Gastrocnemius medialis (tissue), 4 donors: ENCODE measurements around the gene ABCB6.

ENCODE experiments used
- POLR2A ChIP-seq, 2 donors: fragments of 450-650 bp; IDR thresholded peaks; one replicate each; pipeline ENCODE4 v1.6.1; 2017; ENCODE audit warnings: antibody characterized with exemption in 2 of 2, mild to moderate bottlenecking in 2 of 2, moderate library complexity in 2 of 2
- TF ChIP-seq, protein P1 (sequence below), 5 experiments: fragments of 450-650 bp in 3 of 5; fragments of 200-600 bp in 2 of 5; sonication (generic) in 2 of 5; IDR thresholded peaks in 4 of 5; conservative IDR thresholded peaks in 1 of 5; 1 replicate in 4 of 5; 2 replicates in 1 of 5; pipeline ENCODE4 v1.5.1; 2016 to 2019; ENCODE audit warnings: antibody characterized with exemption in 5 of 5, mild to moderate bottlenecking in 3 of 5, moderate library complexity in 3 of 5

DNA sequence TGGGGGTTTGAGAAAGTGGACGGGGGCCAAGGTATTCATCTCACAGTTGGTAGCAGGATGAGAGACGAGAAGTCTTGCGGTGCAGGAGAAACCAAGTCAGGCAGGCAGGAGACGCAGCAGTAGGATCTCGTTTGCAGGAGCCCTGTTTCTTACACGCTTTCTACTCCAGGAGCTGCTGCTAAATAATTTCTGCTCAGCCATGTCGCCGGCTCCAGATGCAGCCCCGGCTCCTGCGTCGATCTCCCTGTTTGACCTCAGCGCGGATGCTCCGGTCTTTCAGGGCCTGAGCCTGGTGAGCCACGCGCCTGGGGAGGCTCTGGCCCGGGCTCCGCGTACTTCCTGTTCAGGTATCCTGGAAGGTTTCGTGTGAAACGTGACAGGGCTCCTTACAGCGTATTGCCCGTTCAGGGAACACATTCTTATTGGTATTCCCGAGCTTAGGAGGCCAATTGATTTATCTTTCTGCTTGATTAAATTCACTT, 11.3 kb upstream of the ABCB6 start:
- TF ChIP-seq POLR2A (IDR thresholded peaks at IDR 0.05), result no peak
- TF ChIP-seq, protein P1, sequence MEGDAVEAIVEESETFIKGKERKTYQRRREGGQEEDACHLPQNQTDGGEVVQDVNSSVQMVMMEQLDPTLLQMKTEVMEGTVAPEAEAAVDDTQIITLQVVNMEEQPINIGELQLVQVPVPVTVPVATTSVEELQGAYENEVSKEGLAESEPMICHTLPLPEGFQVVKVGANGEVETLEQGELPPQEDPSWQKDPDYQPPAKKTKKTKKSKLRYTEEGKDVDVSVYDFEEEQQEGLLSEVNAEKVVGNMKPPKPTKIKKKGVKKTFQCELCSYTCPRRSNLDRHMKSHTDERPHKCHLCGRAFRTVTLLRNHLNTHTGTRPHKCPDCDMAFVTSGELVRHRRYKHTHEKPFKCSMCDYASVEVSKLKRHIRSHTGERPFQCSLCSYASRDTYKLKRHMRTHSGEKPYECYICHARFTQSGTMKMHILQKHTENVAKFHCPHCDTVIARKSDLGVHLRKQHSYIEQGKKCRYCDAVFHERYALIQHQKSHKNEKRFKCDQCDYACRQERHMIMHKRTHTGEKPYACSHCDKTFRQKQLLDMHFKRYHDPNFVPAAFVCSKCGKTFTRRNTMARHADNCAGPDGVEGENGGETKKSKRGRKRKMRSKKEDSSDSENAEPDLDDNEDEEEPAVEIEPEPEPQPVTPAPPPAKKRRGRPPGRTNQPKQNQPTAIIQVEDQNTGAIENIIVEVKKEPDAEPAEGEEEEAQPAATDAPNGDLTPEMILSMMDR (IDR thresholded peaks at IDR 0.05 in 4 of 5, conservative IDR thresholded peaks at IDR 0.05 in 1 of 5), result no peak
